Stimulated activated CD4-positive, alpha-beta T cell treated with anti-CD3 and anti-CD28 coated beads, Interleukin-12 subunit alpha, Interleukin-12 subunit beta, amount 100 ng/mL, for 4 hours (primary cell): ENCODE data around the gene CA5B.
"Not testable (repeated sequence)": the region's sequence is repeated elsewhere in the genome, so short reads cannot be mapped to it uniquely, and the experiment has no call there.

ENCODE experiments used
- DNase-seq: peaks from one replicate; pipeline ENCODE4 v3.0.0-alpha.2; 2020

The CA5B gene

GRCh38 chrX:15737959-15738902, at the start of gene CA5B:
CA5B (plus strand) TSS chrX:15738270; CDS start chrX:15750024, 11,754 bp downstream.
- DNase-seq = peak; percentile 88

DNA sequence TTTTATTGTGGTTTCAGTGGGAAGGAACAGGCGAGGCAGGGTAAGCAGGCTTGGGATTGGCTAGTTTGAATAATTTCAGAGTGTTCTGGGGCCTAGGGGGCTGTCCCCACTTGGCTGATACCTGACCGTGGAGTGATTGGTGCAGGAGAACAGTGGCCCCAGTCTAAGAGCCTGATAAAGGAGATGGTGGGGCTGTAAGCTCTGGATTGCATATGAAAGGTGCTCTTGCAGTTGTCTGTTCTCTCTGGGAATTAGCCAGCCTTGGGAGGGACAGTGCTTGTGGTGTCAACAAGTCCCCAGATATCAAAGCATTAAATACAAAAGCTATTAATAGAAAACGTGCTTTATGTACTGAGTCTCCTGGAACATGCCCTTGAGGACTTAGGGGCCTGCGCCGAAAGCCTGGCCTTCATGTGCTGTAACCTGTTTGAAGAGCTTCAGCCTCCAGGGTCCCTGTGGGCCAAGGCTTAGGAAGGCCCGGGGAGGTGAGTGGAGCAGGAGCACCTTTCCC, 43.1 kb upstream of the CA5B start:
- DNase-seq = no peak

- no peak for DNase-seq
Observed at GRCh38 chrX:15696516-15696915, 41.6 kb upstream of the CA5B start.

DNA sequence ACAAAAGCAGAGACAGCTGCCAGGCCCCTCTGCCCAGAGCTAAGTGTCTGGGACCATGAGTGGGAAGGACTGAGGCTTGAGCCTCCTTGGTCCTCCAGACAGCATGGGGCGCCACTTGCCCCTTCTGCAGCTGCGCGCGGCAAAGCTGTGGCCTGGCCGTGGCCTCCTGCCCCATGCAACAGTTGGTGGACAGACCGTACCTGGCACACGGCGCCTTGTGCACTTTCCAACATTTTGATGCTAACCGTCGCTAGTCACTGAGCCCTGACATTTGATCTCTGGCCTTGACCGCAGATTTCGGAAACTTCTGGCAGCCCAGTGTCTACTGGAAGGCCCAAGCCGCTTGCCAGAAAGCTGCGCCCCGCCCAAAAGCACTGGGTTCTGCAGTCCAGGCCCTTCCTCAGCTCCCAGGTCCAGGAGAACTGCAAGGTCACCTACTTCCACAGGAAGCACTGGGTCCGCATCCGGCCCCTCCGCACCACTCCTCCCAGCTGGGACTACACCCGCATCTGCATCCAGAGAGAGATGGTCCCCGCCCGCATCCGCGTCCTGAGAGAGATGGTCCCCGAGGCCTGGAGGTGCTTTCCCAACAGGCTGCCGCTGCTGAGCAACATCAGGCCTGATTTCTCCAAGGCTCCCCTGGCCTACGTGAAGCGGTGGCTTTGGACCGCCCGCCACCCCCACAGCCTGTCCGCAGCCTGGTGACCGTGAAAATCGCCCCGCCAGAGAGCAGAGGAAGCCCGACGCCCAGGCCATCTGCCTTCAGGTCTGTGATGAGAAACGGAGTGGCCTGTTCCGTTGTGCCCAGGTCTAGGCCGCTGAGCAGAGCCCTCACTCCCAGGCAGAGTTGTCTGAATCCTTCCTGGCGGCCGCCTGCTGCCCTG, 35.3 kb upstream of the CA5B start:
- DNase-seq = no peak

- DNase-seq = not testable (repeated sequence)
Observed at GRCh38 chrX:15703809-15704208, 34.3 kb upstream of the CA5B start.

- DNase-seq = not testable (repeated sequence)
Observed at GRCh38 chrX:15704273-15704672, 33.8 kb upstream of the CA5B start.

- DNase-seq = no peak
Observed at GRCh38 chrX:15714529-15714928, 23.5 kb upstream of the CA5B start.

DNA sequence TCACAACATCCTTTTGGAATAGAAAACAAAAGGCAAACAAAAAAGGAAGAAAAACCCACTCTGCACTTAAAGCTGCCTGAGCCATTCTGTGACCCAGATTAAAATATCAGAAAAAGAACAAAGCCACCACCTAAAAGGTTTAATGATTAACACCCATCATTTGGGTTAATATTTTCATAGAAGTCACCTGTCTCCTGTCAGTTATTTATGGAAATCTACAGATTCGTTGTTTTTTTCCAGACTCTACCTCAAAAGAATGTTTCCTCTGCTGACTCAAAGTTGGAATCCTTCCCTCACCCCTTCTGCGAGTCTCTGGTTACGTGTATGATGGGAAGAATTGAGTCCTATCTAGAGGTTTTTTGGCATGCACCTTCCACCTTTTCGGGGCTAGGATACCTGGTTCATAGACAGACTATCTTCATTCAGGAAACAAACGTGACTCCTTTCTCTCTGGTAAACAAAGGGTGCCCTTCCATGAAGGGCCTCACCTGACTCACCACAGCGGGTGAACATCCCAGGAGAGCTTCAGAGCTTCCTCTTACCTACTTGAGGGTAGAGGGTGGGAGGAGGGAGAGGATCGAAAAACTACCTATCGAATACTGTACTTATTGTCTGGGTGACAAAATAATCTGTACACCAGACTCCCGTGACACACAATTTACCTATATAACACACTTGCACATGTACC, 19.6 kb upstream of the CA5B start:
- no peak for DNase-seq

DNA sequence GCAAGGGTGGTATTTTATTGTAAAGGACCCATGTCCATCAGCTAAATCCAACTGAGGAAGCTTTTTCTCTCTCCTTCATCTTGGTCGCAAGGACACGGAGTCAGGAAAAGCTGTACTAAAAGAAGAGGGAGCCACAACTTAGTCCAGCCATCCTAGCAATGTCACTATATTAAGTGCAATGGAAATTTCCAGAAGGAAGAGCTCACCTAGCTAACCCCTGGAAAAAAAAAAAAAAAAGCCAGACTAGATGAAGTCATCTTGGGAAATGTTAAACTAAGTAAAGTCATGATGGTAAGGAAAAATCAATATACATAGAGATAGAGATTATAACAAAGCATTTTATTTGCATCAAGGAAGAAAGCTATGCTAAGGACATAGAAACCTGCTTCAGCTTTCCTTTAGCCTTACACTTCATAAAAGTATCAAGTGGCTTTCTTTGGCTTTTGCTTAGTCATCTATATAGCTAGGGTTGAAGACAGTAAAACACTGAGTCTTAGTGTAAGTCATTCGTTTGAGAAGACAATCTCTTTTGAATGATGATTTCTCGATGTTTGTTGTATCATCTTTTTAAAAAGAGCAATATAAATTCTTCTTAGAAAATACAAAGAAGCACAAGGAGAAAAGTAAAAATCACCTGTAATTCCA, 18.6 kb upstream of the CA5B start:
- no peak for DNase-seq

DNA sequence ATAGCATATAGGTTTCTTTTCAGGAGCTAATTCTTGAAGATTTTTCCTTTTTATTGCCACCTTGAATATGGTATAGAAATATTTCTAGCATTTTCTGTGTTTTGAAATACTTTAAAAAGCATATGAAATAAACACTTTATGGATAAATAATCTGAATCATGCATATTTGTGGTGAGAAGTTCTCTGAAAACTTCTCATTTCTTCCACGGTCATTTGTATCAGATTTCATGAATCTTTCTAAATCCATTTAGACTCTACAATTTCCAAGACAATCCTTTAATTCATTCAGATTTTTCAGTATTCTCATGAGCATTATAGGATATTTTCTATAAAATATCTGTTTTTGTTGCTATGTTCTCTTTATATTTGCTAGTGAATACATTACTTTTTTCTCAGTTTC, 16.2 kb upstream of the CA5B start:
- no peak for DNase-seq

GRCh38 chrX:15723887-15724517, 14.1 kb upstream of the CA5B start:
- DNase-seq = no peak

DNA sequence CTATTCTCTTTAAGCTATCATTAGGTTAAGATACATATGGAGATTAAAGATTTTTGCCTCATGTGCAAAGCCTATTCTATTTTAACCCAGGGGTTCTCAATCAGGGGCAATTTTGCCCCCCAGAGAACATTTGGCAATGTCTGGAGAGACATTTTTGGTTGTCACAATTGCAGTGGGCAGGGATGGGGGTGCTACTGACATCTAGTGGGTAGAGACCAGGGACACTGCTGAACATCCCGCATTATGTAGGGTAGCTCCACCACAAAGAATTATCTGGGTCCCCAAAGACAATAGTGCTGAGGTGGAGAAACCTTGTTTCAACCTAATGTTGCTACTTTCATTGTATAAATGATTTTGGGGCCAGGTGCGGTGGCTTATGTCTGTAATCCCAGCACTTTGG, 13.2 kb upstream of the CA5B start:
- no peak for DNase-seq

GRCh38 chrX:15731368-15731767, 6.7 kb upstream of the CA5B start:
- DNase-seq = not testable (repeated sequence)

- no peak for DNase-seq
Observed at GRCh38 chrX:15737190-15737958, 696 bp upstream of the CA5B start.

DNA sequence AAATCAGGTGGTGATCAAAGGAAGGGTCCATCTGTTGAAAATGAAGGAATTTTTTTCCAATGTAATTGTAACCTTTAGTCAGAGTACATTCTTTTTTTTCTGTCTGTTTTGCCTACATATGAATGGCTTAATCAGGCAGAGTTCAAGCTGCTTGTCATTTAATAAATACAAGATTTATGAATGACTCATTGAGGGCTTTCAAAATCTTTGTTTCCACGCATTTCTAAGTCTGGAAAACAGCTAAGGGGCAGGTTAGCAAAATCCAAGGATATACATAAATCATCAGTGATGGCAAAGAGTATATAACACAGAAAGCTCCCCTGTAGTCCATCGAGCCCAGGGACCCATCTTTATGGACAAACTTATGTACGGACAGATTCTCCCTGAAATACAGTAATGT, 1.8 kb downstream of the CA5B start:
- DNase-seq = no peak

DNA sequence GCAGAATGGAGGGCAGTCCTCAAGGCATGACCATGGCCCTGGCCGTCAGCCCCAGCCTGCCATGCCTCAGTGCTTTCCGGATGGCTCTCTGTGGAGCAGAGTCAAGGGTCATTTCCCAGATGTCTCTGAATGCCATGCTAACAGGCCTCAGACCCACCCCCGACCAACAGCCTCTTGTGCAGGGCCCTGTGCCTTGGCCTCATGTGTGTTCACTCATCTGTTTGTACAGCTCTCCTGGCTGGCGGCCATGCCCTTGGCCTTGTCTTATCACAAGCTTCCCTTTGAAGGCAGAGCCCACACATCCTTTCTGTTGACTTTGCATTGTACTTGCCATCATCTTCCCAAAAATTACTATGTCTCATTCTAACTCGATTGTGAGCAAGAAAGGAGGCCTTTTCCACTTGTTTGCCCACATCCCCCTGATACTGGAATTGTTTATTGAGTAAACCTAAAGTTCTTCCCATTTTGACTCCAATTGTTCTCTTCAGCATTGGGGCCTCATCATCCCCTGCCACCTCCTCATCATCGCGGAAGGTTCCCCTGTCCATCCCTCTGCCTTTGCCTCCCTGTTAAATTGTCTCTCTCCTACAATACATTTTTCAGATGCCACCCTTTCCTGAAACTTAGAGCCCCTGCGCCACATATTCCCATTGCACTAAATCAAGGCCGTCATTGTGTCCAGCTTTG, 6.3 kb downstream of the CA5B start:
- no peak for DNase-seq

- DNase-seq = no peak
Observed at GRCh38 chrX:15745179-15745578, 7.1 kb downstream of the CA5B start.

DNA sequence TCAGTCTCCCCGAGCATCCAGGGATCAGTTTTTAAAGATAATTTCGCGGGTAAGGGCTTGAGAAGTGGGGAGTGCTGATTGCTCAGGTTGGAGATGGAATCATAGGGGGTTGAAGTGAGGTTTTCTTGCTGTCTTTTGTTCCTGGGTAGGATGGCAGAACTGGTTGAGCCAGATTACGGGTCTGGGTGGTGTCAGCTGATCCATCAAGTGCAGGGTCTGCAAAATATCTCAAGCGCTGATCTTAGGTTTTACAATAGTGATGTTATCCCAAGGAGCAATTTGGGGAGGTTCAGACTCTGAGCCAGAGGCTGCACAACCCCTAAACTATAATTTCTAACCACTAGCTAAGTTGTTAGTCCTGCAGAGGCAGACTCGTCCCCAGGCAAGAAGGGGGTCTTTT, 8.6 kb downstream of the CA5B start:
- DNase-seq = not testable (repeated sequence)

- DNase-seq = no peak
Observed at GRCh38 chrX:15747626-15748173, 9.6 kb downstream of the CA5B start.

DNA sequence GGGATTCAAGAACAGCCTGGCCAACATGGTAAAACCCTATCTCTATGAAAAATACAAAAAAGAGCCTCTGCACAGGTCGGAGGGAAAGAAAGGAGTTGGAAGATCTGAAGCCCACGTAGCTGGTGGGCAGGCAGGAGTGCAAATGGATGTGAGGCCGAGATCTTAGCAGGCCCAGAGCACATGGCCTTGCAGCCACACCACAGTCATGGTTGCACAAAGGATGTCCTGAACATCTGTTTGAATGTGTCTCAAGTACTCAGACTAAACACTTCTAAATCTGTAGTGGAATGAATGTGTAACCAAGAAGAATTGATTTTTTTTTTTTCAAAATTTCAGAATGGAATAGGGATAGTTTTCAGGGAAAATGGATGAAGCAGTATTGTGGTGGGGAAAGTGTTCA, 10.8 kb downstream of the CA5B start:
- no peak for DNase-seq
